ENCODE results near the gene UBTD1.
"Not testable (repeated sequence)": the region's sequence is repeated elsewhere in the genome, so short reads cannot be mapped to it uniquely, and the experiment has no call there.

UBTD1 gene

GRCh38 chr10:97519342-97519741 lies 20.6 kb downstream of the UBTD1 start:
- TF ChIP-seq CTCF (IDR thresholded peaks at IDR 0.05; ENCODE audit: borderline replicate concordance, insufficient read depth, low read depth, low read length), result no peak
- no peak overlapping the region for H3K4me3 ChIP-seq (ENCODE audit: low read depth, low read length)

GRCh38 chr10:97520520-97520919 lies 21.8 kb downstream of the UBTD1 start:
- TF ChIP-seq CTCF (IDR thresholded peaks at IDR 0.05; ENCODE audit: borderline replicate concordance, insufficient read depth, low read depth, low read length), result no peak
- no peak overlapping the region for H3K4me3 ChIP-seq (ENCODE audit: low read depth, low read length)

- TF ChIP-seq CTCF (IDR thresholded peaks at IDR 0.05; ENCODE audit: borderline replicate concordance, insufficient read depth, low read depth, low read length), result no peak
Measured at GRCh38 chr10:97520978-97521761, 22.4 kb downstream of the UBTD1 start.

GRCh38 chr10:97522071-97522470 lies 23.3 kb downstream of the UBTD1 start:
- H3K4me3 ChIP-seq (ENCODE audit: low read depth, low read length), result no peak overlapping the region
- no peak for TF ChIP-seq CTCF (IDR thresholded peaks at IDR 0.05; ENCODE audit: borderline replicate concordance, insufficient read depth, low read depth, low read length)

More at GRCh38 chr10:97520978-97521761, 22.4 kb downstream of the UBTD1 start:
- no peak overlapping the region for H3K4me3 ChIP-seq (ENCODE audit: low read depth, low read length)

- H3K4me3 ChIP-seq (ENCODE audit: low read depth, low read length), result no peak overlapping the region
- TF ChIP-seq CTCF (IDR thresholded peaks at IDR 0.05; ENCODE audit: borderline replicate concordance, insufficient read depth, low read depth, low read length), result no peak
Measured at GRCh38 chr10:97522937-97523336, 24.2 kb downstream of the UBTD1 start.

- H3K4me3 ChIP-seq (ENCODE audit: low read depth, low read length), result no peak overlapping the region
- TF ChIP-seq CTCF (IDR thresholded peaks at IDR 0.05; ENCODE audit: borderline replicate concordance, insufficient read depth, low read depth, low read length), result no peak
Measured at GRCh38 chr10:97525086-97525485, 26.4 kb downstream of the UBTD1 start.

GRCh38 chr10:97525683-97526110 lies 27.0 kb downstream of the UBTD1 start:
- no peak for TF ChIP-seq CTCF (IDR thresholded peaks at IDR 0.05; ENCODE audit: borderline replicate concordance, insufficient read depth, low read depth, low read length)

GRCh38 chr10:97528876-97529275 lies 30.2 kb downstream of the UBTD1 start:
- not testable (repeated sequence) for H3K4me3 ChIP-seq (ENCODE audit: low read depth, low read length)

More at GRCh38 chr10:97525683-97526110, 27.0 kb downstream of the UBTD1 start:
- H3K4me3 ChIP-seq (ENCODE audit: low read depth, low read length), result no peak overlapping the region
